GM18867 (cell line): ENCODE data around the gene TADA2B.

Experiments used
- ATAC-seq: cut with Tn5 transposase; IDR thresholded peaks from one replicate; pipeline ENCODE4 v1.9.1; 2021; ENCODE audit warnings: mild to moderate bottlenecking, moderate library complexity; ENCODE audit not compliant: unreplicated experiment

Gene TADA2B

GRCh38 chr4:7037425-7037824 lies 5.7 kb upstream of the TADA2B start:
- ATAC-seq = no peak

GRCh38 chr4:7040765-7041164 lies 2.4 kb upstream of the TADA2B start:
- no peak for ATAC-seq

DNA sequence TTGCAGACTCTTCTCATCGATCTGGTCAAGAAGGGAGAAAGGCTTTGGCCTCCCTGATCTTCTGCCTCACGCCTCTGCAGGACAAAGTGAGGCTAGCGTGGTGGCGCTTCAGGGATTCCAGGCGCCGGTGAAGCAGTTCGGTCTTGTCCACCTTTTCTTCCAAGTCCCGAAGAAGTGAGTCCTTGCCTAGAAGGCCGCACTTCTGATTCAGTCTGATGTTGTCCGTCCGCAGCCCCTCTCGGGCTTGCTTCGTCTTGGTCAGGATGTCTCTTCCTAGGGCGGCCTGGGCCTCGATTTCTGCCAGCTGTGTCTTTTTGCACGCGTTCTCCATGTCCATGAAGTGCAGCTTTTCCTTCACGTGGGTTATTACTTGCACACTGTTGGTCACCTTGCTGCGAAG lies 1.9 kb upstream of the TADA2B start:
- ATAC-seq = no peak

DNA sequence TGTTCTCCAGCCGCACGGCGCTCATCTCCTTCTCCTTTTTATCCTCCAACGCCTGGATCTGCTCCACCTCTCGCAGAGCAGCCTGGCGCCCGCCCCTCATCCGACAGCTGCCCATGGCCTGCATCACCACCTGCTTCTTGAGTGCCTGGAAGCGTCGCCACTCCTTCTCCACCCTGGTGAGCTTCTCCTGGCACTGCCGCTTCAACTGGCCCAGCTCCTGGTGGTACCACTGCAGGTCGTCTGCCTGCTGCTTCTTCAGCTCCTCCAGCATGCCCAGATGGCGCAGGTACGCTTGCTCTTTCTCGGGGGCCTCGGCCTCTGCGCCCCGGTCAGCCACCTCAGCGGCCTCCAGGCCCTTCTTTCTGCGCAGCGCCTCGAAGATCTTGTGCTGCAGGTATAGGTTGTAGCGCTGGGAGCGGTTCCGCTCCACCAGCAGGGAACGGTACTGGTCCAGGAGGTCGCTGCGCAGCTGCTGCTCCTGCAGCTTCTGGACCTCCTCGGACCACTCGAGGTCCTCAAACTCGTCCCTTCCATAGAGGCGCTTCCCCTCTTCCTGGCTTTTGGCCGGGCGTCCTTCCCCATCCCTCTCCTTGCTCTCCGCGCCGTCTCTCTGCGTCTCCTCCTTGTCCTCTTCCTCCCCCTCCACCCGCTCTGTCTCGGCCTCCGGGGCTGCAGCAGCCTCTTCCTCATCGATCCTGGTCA lies 1.2 kb upstream of the TADA2B start:
- no peak for ATAC-seq

DNA sequence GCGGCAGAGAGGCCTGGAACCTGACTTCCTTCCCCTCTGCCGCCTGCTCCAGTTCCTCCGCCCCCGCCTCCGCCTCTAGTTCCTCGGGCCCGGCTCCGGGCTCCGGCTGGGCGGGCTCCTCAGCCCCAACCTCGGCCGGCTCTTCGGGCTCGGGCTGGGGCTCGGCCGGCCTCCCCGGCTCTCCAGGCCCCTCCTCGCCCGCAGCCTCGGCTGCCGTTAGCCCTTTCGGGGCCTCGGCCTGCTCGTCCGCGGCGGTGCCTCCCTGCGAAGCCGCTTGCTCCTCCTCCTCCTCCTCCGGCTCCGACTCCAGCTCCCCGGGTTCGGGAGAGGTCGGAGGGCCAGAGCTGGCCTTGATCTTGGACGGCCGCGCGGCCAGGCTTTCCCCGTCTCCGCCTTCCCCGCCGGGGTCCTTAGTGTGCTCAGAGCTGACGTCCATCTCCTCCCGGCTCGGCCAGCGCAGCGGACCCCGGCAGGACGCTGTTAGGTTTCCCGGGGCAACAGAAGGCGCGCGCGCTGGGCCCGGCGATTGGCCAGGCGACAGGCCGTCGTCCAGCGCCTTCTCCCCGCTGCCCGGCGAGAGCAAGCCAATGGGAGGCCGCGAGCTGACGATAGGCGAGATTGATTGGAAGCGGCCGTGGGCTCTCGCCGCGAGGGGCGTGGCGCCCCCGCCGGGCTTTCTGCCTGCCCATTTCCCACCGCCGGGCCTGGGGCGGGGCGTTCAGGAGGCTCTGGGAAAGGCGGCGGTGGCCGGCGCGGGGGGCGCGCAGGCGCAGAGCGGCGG lies 479 bp upstream of the TADA2B start:
- ATAC-seq = peak; percentile 78

DNA sequence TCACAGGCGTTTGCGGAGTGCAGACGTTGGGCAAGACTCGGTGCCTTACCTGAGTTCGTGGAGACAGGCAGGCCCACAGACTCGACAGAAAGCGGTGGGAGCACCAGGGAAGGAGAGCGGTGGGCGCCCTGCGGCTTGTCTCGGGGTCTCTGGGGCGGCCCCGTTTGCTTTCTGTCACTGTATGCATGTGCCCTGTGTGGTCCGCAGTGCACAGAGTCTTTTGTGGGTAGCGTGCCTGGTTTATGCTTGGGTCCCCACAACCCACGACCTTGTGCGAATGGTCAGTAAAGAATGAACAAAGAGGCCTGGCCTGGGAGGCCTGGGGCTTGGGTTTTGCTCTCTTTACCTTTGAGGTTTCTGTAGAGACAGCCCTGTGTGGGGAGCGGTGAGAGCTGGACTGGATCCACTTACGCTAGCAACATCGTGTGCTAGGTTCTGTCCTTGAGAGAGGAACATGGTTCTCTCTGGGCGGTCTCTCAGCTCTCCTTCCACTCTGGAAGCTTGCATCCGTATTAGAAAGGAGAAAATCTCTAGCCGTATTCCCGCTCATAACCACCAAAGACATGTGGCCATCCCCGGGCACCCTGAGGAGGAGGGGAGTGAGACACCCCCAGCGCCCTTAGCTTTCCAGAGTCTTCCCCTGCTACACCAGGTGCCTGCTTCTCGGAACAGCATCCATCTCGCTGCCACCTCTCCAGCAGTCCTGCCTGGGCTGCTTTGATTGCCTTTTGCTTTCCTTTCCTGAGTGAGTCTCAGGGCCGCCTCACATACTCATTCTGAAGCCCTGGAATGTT lies 1.2 kb downstream of the TADA2B start:
- no peak for ATAC-seq

- ATAC-seq = no peak
Measured at GRCh38 chr4:7045553-7045952, 2.4 kb downstream of the TADA2B start.

GRCh38 chr4:7045961-7046921 lies 3.1 kb downstream of the TADA2B start:
- peak; percentile 25 for ATAC-seq

GRCh38 chr4:7046971-7047370 lies 3.8 kb downstream of the TADA2B start:
- no peak for ATAC-seq

DNA sequence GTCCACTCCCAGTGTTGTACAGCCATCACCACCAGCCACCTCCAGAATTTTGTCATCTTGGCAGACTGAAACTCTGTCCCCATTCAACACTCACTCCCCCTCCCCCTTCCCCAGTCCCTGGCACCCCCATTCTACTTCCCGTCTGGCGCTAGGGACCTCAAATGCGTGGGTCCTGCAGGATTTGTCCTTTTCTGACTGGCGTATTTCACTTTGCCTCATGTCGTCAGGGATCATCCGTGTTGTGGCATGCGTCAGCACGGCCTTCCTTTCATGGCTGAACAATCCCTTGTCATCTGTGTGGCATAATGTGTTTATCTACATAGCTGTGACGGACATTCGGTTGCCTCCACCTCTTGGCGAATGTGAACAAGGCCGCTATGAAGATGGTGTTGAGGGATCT lies 5.5 kb downstream of the TADA2B start:
- ATAC-seq = no peak

- ATAC-seq = no peak
Measured at GRCh38 chr4:7049295-7049694, 6.1 kb downstream of the TADA2B start.

- no peak for ATAC-seq
Measured at GRCh38 chr4:7049739-7050138, 6.6 kb downstream of the TADA2B start.

- no peak for ATAC-seq
Measured at GRCh38 chr4:7050481-7051143, 7.4 kb downstream of the TADA2B start.

DNA sequence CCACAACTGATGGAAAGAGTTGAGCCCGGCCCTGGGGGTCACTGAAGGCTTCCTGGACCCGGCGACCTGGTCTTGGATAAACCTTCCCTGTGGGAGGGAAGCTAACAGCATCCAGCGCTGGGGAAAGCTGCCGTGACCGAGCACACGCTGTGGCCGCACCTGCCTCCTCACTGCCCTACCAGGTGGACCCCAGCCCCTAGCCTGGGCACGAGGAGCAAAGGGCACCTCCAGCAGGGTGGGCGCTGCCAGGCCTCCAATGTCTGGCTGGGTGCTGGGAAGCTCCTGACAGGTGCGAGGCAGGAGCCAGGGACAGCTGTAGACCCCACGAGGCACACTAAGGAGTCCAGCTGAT lies 7.9 kb downstream of the TADA2B start:
- no peak for ATAC-seq

- no peak for ATAC-seq
Measured at GRCh38 chr4:7051905-7052304, 8.7 kb downstream of the TADA2B start.

- ATAC-seq = no peak
Measured at GRCh38 chr4:7052313-7052712, 9.1 kb downstream of the TADA2B start.

DNA sequence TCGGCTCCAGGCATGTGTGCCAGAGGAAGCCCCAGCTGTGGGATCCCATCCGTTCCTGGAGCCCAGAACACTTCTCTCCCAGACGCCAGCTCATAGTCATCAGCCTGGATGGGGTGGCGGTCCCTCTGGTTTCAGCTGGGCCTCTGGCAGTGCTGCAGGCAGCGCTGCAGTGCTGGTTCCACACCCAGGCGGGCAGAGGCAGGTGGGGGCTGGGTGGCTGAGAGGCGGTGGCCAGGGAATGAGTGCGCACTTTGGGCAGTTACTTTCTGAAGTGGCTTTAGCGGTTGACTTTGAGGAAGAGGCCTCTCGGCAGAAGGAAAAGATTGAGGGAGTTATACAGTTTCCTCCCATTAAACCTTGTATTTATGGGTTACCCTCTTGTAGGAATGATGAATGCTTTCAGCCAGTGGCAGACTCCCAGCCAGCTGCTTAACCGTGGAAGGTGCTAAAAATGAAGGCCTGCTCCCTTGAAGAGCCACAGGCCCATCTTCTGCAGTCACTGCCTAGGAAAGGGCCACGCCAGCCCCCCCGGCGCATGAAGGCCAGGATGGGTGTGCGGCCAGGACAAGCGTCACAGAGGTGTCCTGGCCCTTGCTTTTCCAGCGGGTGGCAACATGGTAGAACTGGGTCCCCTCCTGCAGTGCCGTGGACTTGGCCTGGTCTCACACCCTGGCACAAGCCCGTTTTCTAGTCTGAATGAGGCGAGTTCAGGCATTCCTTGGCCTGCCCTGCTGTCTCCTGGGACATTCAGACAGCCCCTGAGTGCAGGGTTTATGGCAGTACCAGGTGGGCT lies 9.9 kb downstream of the TADA2B start:
- no peak for ATAC-seq

- no peak for ATAC-seq
Measured at GRCh38 chr4:7054106-7054880, 11.1 kb downstream of the TADA2B start.
